ENCODE data around the gene ZNF418. TPM values are rescaled to one million over a fixed set of nuclear protein-coding genes. Genes with fewer than 3 reads are reported as not detected.
"Not testable (repeated sequence)": the region's sequence is repeated elsewhere in the genome, so short reads cannot be mapped to it uniquely, and the experiment has no call there.

The ZNF418 gene
- total and polyA plus RNA-seq, 9 donors, result 6.7 to 15.6 (median 8.4) TPM

DNA sequence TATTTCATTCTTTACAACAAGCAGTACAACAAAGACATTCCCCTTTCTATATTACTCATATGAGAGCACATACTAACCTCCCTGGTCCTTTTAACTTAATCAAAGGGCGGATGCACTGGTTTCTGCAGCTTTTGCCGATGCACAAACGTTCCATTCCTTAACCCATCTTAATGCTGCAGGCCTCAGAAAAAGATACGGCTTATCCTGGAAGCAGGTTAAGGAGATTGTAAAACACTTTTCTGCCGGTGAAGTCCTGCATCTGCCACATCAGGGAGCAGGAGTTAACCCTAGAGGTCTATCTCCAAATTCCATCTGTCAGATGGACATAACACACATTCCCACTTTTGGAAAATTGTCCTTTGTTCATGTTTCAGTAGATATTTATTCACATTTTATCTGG, 34.9 kb downstream of the ZNF418 start:
- Histone ChIP-seq H3K36me3 (ENCODE audit: control insufficient read depth, insufficient read depth, low read length) (no peaks in the 10 kb centered on the region), H3K27ac (ENCODE audit: low read length) (no peak overlapping the region), H3K9me3 (replicated peaks; ENCODE audit: control insufficient read depth, low read depth, low read length) (no peaks in the 10 kb centered on the region), H3K4me3 (ENCODE audit: low read length) (no peak overlapping the region), H3K27me3 (ENCODE audit: control insufficient read depth, insufficient read depth, low read length) (no peaks in the 10 kb centered on the region), H3K4me1 (ENCODE audit: control insufficient read depth, insufficient read depth, low read length) (no peaks in the 10 kb centered on the region)
- WGBS (ENCODE audit: insufficient coverage), result 42% methylated on average over 2 of the region's 5 CpGs
- no peak for DNase-seq

DNA sequence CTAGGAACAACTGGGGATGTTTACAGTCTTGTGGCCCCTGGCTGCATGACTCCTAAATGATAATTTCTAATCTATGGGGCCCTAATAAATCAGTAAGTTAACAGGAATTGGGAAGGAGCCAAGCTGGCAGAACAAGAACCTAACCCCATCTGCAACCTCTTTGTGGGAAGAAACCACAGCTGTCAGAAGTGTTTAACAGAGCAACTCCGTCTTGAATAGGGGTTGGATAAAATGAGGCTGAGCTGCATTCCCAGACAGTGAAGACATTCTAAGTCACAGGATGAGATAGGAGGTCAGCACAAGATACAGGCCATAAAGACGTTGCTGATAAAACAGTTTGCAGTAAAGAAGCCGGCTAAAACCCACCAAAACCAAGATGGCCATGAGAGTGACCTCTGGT, 44.5 kb downstream of the ZNF418 start:
- H3K36me3 ChIP-seq (ENCODE audit: control insufficient read depth, insufficient read depth, low read length); H3K27ac ChIP-seq (ENCODE audit: low read length); H3K4me1 ChIP-seq (ENCODE audit: control insufficient read depth, insufficient read depth, low read length); H3K4me3 ChIP-seq (ENCODE audit: low read length); H3K9me3 ChIP-seq (replicated peaks; ENCODE audit: control insufficient read depth, low read depth, low read length); DNase-seq; H3K27me3 ChIP-seq (ENCODE audit: control insufficient read depth, insufficient read depth, low read length): not testable (repeated sequence)
- WGBS (ENCODE audit: insufficient coverage), result 20% methylated on average over 1 of the region's 3 CpGs

DNA sequence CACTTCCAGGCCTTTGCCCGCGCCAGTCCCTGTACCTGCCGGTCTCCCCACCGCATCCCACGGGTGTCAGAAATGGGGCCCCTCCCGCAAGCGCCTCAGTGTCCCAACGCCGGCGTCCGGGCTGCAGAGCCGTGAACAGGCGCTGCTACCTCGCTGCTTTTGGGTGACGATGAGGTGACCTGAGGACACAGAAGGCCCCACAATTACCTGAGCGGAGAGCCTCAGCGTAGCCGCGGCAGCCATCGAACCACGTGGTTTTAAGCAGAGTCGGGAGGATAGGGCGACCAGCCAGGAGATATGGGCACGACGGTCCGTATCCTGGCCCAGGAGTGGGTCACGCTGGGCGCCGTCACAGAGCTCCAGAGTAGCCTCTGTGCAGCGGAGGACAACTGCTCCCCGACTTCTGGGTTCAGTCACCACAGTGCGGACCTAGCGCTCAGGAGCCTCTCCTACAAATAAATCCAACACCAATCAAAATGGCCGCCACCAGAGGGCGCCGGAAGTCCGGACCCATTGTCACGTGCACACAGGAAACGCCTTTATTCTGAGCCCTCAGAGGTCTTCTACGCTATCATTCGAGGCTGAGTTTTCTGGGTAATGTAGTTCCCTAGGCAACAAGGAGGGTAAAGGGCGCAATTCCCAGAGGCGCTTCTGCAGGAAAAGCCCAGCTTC, 46.5 kb downstream of the ZNF418 start, which contains the start of gene ZNF814:
Gene ZNF814, minus strand, starts transcription at position 478 of the 672 bp plus-strand sequence. Its CDS starts 235 bp downstream, at position 243.
- Histone ChIP-seq H3K4me1 (ENCODE audit: control insufficient read depth, insufficient read depth, low read length) (peaks cover 2% of the 10 kb centered on the region), H3K4me3 (ENCODE audit: low read length) (peak within 1 kb of the TSS; percentile 71), H3K27ac (ENCODE audit: low read length) (peak within 1 kb of the TSS; percentile 77), H3K36me3 (ENCODE audit: control insufficient read depth, insufficient read depth, low read length) (peaks cover 13% of the 10 kb centered on the region), H3K27me3 (ENCODE audit: control insufficient read depth, insufficient read depth, low read length) (no peaks in the 10 kb centered on the region), H3K9me3 (replicated peaks; ENCODE audit: control insufficient read depth, low read depth, low read length) (peaks cover 14% of the 10 kb centered on the region)
- peak; percentile 84 for DNase-seq
- under 1% methylated on average over 35 of the region's 43 CpGs for WGBS (ENCODE audit: insufficient coverage)

DNA sequence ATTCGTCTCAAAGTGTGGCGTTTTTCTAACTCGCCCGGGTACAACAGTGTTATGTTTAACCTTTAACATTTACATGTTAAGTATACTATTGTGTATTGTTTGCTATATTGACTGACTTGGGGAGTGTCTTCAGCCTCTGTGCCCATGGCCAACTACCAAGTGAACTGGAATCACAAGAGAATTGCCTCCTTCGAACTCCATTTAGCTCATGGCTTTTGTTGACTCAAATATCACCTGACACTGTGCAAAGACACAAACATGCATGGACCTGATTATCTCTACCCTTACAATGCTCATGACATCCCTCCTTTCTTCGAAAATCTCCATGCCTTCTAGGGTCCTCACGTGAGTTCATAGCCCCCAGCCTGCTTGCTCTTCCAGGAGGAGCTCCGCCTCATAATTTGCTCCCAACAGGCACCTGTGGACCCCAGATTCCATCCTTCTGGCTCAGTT, 47.1 kb downstream of the ZNF418 start:
- Histone ChIP-seq H3K27me3 (ENCODE audit: control insufficient read depth, insufficient read depth, low read length) (no peaks in the 10 kb centered on the region), H3K4me3 (ENCODE audit: low read length) (peak overlapping the region; percentile 71), H3K4me1 (ENCODE audit: control insufficient read depth, insufficient read depth, low read length) (peaks cover 2% of the 10 kb centered on the region), H3K9me3 (replicated peaks; ENCODE audit: control insufficient read depth, low read depth, low read length) (peaks cover 14% of the 10 kb centered on the region), H3K27ac (ENCODE audit: low read length) (peak overlapping the region; percentile 77), H3K36me3 (ENCODE audit: control insufficient read depth, insufficient read depth, low read length) (peaks cover 13% of the 10 kb centered on the region)
- WGBS (ENCODE audit: insufficient coverage), result 0% methylated on average over 4 of the region's 8 CpGs
- DNase-seq, result no peak

DNA sequence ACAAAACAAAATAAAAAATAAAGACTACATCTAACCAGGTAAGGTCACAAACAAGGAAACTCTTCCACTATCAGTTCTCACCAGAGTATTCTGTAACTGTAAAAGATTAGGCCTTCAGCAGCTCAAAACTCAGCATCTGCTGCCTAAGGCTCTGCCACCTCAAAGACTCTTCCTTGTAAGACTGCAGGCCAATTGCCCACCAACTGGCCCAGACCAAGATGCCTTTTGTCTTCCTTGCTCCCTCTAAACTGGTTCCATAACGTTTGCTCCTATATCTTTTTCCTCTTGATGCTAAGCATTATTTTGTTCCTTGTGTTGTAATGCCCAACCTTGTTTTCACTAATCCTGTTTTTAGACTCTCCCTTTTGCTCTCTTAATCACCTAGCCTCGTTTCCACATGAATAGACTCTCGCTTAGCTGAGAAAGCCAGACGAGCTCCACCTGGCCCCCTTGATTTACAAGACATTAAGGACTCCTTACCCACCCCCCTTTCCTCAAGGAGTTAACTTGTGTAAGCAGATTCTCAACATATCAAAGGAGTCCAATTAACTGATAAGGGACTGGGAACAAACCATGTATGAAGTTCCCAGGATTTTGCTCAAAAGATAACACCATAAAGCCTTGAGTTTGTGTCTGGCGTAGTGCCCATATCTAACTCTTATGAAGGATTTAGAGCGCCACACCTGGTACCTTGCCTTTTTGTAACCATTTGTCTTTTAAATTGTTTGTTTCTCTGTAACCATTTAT, 47.8 kb downstream of the ZNF418 start:
- H3K4me3 ChIP-seq (ENCODE audit: low read length), result peak overlapping the region; percentile 71
- H3K27me3 ChIP-seq (ENCODE audit: control insufficient read depth, insufficient read depth, low read length), result no peaks in the 10 kb centered on the region
- H3K4me1 ChIP-seq (ENCODE audit: control insufficient read depth, insufficient read depth, low read length), result peaks cover 2% of the 10 kb centered on the region
- DNase-seq, result no peak
- H3K9me3 ChIP-seq (replicated peaks; ENCODE audit: control insufficient read depth, low read depth, low read length), result peaks cover 14% of the 10 kb centered on the region
- peaks cover 13% of the 10 kb centered on the region for H3K36me3 ChIP-seq (ENCODE audit: control insufficient read depth, insufficient read depth, low read length)
- no peak overlapping the region for H3K27ac ChIP-seq (ENCODE audit: low read length)
- 33% methylated on average over 2 of the region's 6 CpGs for WGBS (ENCODE audit: insufficient coverage)

DNA sequence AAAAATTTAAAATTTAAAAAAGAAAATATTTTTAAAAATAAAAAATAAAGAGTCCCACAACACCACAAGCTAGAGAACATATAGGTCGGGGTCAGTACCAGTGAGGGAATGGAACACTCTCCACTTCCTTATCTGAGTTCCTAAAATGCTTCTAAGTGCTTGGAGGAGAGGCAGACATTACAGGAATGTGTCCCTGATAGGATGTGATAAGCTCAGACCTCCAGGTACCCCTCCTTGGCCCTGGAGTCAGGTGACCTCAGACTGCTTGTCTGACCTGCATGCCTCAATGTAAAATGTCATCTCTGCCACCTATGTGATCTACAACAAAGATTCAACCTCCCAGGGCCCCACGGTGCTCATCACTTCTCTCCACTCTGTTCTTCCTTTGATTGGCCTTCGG, 49.2 kb downstream of the ZNF418 start:
- WGBS (ENCODE audit: insufficient coverage), result 83% methylated on average over 2 of the region's 3 CpGs
- H3K36me3 ChIP-seq (ENCODE audit: control insufficient read depth, insufficient read depth, low read length), result peaks cover 13% of the 10 kb centered on the region
- no peak for DNase-seq
- peaks cover 2% of the 10 kb centered on the region for H3K4me1 ChIP-seq (ENCODE audit: control insufficient read depth, insufficient read depth, low read length)
- no peaks in the 10 kb centered on the region for H3K27me3 ChIP-seq (ENCODE audit: control insufficient read depth, insufficient read depth, low read length)
- no peak overlapping the region for H3K27ac ChIP-seq (ENCODE audit: low read length)
- peaks cover 14% of the 10 kb centered on the region for H3K9me3 ChIP-seq (replicated peaks; ENCODE audit: control insufficient read depth, low read depth, low read length)
- no peak overlapping the region for H3K4me3 ChIP-seq (ENCODE audit: low read length)

DNA sequence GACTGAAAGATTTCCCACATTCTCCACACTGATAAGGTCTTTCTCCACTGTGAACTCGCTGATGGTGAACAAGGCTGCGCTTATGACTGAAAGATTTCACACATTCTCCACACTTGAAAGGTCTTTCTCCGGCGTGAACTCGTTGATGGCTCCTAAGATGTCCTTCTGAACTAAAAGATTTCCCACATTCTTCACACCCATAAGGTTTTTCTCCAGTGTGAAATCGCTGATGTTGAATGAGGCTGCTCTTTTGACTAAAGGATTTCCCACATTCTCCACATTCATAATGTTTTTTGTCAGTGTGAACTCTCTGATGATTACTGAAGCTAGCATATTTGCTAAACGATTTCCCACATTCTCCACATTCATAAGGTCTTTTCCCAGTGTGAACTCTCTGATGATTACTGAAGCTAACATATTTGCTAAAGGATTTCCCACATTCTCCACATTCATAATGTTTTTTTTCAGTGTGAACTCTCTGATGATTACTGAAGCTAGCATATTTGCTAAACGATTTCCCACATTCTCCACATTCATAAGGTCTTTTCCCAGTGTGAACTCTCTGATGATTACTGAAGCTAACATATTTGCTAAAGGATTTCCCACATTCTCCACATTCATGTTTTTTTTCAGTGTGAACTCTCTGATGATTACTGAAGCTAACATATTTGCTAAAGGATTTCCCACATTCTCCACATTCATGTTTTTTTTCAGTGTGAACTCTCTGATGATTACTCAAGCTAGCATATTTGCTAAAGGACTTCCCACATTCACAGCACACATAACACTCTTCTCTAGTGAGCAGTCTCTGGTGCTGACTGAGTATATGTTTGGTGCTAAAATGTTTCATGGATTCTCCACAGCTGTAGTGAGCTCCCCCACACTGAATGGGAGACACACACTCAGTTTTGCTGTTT, 61.1 kb downstream of the ZNF418 start:
- peaks cover 64% of the 10 kb centered on the region for H3K9me3 ChIP-seq (replicated peaks; ENCODE audit: control insufficient read depth, low read depth, low read length)

DNA sequence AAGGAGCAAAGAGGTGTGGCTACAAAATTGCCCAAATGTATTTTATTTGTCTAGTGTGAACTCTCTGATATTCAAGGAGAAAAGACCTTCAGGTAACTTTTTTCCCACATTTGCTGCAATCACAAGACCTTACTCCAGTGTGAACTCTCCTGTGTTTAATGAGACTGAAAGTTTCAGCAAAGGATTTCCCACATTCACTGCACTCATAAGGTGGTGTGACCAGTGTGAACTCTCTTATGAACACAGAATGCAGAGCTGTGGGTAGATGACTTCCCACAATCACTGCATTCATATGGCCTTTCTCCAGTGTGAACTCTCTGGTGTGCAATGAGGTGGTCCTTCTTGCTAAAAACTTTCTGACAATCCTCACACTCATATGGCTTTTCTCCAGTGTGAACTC, 62.8 kb downstream of the ZNF418 start:
- no peaks in the 10 kb centered on the region for H3K4me1 ChIP-seq (ENCODE audit: control insufficient read depth, insufficient read depth, low read length)
- no peak for DNase-seq
- no peak overlapping the region for H3K27ac ChIP-seq (ENCODE audit: low read length)
- H3K36me3 ChIP-seq (ENCODE audit: control insufficient read depth, insufficient read depth, low read length), result peaks cover 24% of the 10 kb centered on the region
- no peaks in the 10 kb centered on the region for H3K27me3 ChIP-seq (ENCODE audit: control insufficient read depth, insufficient read depth, low read length)
- H3K4me3 ChIP-seq (ENCODE audit: low read length), result no peak overlapping the region
- H3K9me3 ChIP-seq (replicated peaks; ENCODE audit: control insufficient read depth, low read depth, low read length), result peaks cover 75% of the 10 kb centered on the region

More for the DNA sequence above, 61.1 kb downstream of the ZNF418 start:
- 91% methylated on average over 2 of the region's 8 CpGs for WGBS (ENCODE audit: insufficient coverage)
- not testable (repeated sequence) for H3K4me3 ChIP-seq (ENCODE audit: low read length); DNase-seq; H3K27ac ChIP-seq (ENCODE audit: low read length); H3K27me3 ChIP-seq (ENCODE audit: control insufficient read depth, insufficient read depth, low read length); H3K4me1 ChIP-seq (ENCODE audit: control insufficient read depth, insufficient read depth, low read length)
- H3K36me3 ChIP-seq (ENCODE audit: control insufficient read depth, insufficient read depth, low read length), result peaks cover 15% of the 10 kb centered on the region
